ENCODE data around the gene RBM27.
"Not testable (repeated sequence)": the region's sequence is repeated elsewhere in the genome, so short reads cannot be mapped to it uniquely, and the experiment has no call there.

The RBM27 gene

GRCh38 chr5:146206257-146206656 is 2.9 kb downstream of the RBM27 start:
- in situ Hi-C loops (cut with MboI; ENCODE audit: low sequenced_read_pairs), result no loop called here

GRCh38 chr5:146208916-146209522 is 5.6 kb downstream of the RBM27 start:
- in situ Hi-C loops (cut with MboI; ENCODE audit: low sequenced_read_pairs), result no loop called here

GRCh38 chr5:146209714-146210113 is 6.3 kb downstream of the RBM27 start:
- in situ Hi-C loops (cut with MboI; ENCODE audit: low sequenced_read_pairs), result no loop called here

GRCh38 chr5:146210810-146211209 is 7.4 kb downstream of the RBM27 start:
- in situ Hi-C loops (cut with MboI; ENCODE audit: low sequenced_read_pairs), result not testable (repeated sequence)

GRCh38 chr5:146213210-146213826 is 9.9 kb downstream of the RBM27 start:
- in situ Hi-C loops (cut with MboI; ENCODE audit: low sequenced_read_pairs), result no loop called here

- in situ Hi-C loops (cut with MboI; ENCODE audit: low sequenced_read_pairs), result not testable (repeated sequence)
Observed at GRCh38 chr5:146214881-146215280, 11.5 kb downstream of the RBM27 start.

GRCh38 chr5:146218168-146218567 is 14.8 kb downstream of the RBM27 start:
- in situ Hi-C loops (cut with MboI; ENCODE audit: low sequenced_read_pairs), result no loop called here

- in situ Hi-C loops (cut with MboI; ENCODE audit: low sequenced_read_pairs), result no loop called here
Observed at GRCh38 chr5:146219243-146219642, 15.8 kb downstream of the RBM27 start.

- in situ Hi-C loops (cut with MboI; ENCODE audit: low sequenced_read_pairs), result no loop called here
Observed at GRCh38 chr5:146221234-146221633, 17.8 kb downstream of the RBM27 start.

- in situ Hi-C loops (cut with MboI; ENCODE audit: low sequenced_read_pairs), result no loop called here
Observed at GRCh38 chr5:146222005-146222404, 18.6 kb downstream of the RBM27 start.

- in situ Hi-C loops (cut with MboI; ENCODE audit: low sequenced_read_pairs), result no loop called here
Observed at GRCh38 chr5:146223179-146223578, 19.8 kb downstream of the RBM27 start.

- in situ Hi-C loops (cut with MboI; ENCODE audit: low sequenced_read_pairs), result no loop called here
Observed at GRCh38 chr5:146229222-146229621, 25.8 kb downstream of the RBM27 start.

GRCh38 chr5:146232223-146232622 is 28.8 kb downstream of the RBM27 start:
- in situ Hi-C loops (cut with MboI; ENCODE audit: low sequenced_read_pairs), result no loop called here

- in situ Hi-C loops (cut with MboI; ENCODE audit: low sequenced_read_pairs), result no loop called here
Observed at GRCh38 chr5:146233441-146233840, 30.0 kb downstream of the RBM27 start.

- in situ Hi-C loops (cut with MboI; ENCODE audit: low sequenced_read_pairs), result no loop called here
Observed at GRCh38 chr5:146238973-146239372, 35.6 kb downstream of the RBM27 start.

GRCh38 chr5:146240951-146241350 is 37.5 kb downstream of the RBM27 start:
- in situ Hi-C loops (cut with MboI; ENCODE audit: low sequenced_read_pairs), result no loop called here

- in situ Hi-C loops (cut with MboI; ENCODE audit: low sequenced_read_pairs), result no loop called here
Observed at GRCh38 chr5:146243247-146243646, 39.8 kb downstream of the RBM27 start.

- in situ Hi-C loops (cut with MboI; ENCODE audit: low sequenced_read_pairs), result no loop called here
Observed at GRCh38 chr5:146248561-146248960, 45.2 kb downstream of the RBM27 start.

GRCh38 chr5:146249801-146250200 is 46.4 kb downstream of the RBM27 start:
- in situ Hi-C loops (cut with MboI; ENCODE audit: low sequenced_read_pairs), result no loop called here
